ENCODE data around the gene CAPS2.

CAPS2 gene

GRCh38 chr12:75329918-75330826 is at the start of gene CAPS2:
Gene CAPS2 (minus strand): TSS chr12:75330324. CDS start chr12:75326498, 3,826 bp downstream.
- Mint-ChIP-seq H3K27me3 (ENCODE audit: low read depth) (peaks cover 6% of the 10 kb centered on the region), H3K27ac (peak within 1 kb of the TSS; percentile 69 to 96 (median 84)), H3K9me3 (no peaks in the 10 kb centered on the region), H3K36me3 (ENCODE audit: low read depth) (no peaks in the 10 kb centered on the region), H3K4me3 (peak within 1 kb of the TSS; percentile 93 to 95 (median 94)), H3K4me1 (peaks cover 11% of the 10 kb centered on the region)
- no peak for TF ChIP-seq CTCF (IDR thresholded peaks at IDR 0.05; ENCODE audit: unreplicated experiment in 3 of 3)

- no peak for TF ChIP-seq CTCF (IDR thresholded peaks at IDR 0.05; ENCODE audit: unreplicated experiment in 3 of 3)
- Mint-ChIP-seq H3K36me3 (ENCODE audit: low read depth) (no peaks in the 10 kb centered on the region), H3K27ac (no peak overlapping the region), H3K4me3 (no peak overlapping the region), H3K27me3 (ENCODE audit: low read depth) (no peaks in the 10 kb centered on the region), H3K9me3 (peaks cover 5% of the 10 kb centered on the region), H3K4me1 (no peaks in the 10 kb centered on the region)
Observed at GRCh38 chr12:75378354-75378753, 48.2 kb upstream of the CAPS2 start.

- no peaks in the 10 kb centered on the region for H3K36me3 Mint-ChIP-seq (ENCODE audit: low read depth)
- H3K27me3 Mint-ChIP-seq (ENCODE audit: low read depth), result no peaks in the 10 kb centered on the region
- no peak for TF ChIP-seq CTCF (IDR thresholded peaks at IDR 0.05; ENCODE audit: unreplicated experiment in 3 of 3)
Observed at GRCh38 chr12:75374971-75375370, 44.8 kb upstream of the CAPS2 start.

GRCh38 chr12:75366629-75367028 is 36.5 kb upstream of the CAPS2 start:
- H3K36me3 Mint-ChIP-seq (ENCODE audit: low read depth), result no peaks in the 10 kb centered on the region
- H3K4me3 Mint-ChIP-seq, result no peak overlapping the region
- peak overlapping the region in 1 of 3 experiments; percentile 0 for H3K27ac Mint-ChIP-seq
- no peaks in the 10 kb centered on the region for H3K27me3 Mint-ChIP-seq (ENCODE audit: low read depth)
- no peak for TF ChIP-seq CTCF (IDR thresholded peaks at IDR 0.05; ENCODE audit: unreplicated experiment in 3 of 3)
- no peaks in the 10 kb centered on the region for H3K4me1 Mint-ChIP-seq
- H3K9me3 Mint-ChIP-seq, result no peaks in the 10 kb centered on the region

More at GRCh38 chr12:75374971-75375370, 44.8 kb upstream of the CAPS2 start:
- Mint-ChIP-seq H3K4me1 (no peaks in the 10 kb centered on the region), H3K4me3 (no peak overlapping the region), H3K27ac (no peak overlapping the region), H3K9me3 (peaks cover 7% of the 10 kb centered on the region)

- H3K27me3 Mint-ChIP-seq (ENCODE audit: low read depth), result no peaks in the 10 kb centered on the region
- H3K4me3 Mint-ChIP-seq, result no peak overlapping the region
- TF ChIP-seq CTCF (IDR thresholded peaks at IDR 0.05; ENCODE audit: unreplicated experiment in 3 of 3), result no peak
- no peaks in the 10 kb centered on the region for H3K4me1 Mint-ChIP-seq
- H3K27ac Mint-ChIP-seq, result no peak overlapping the region
- H3K36me3 Mint-ChIP-seq (ENCODE audit: low read depth), result no peaks in the 10 kb centered on the region
- H3K9me3 Mint-ChIP-seq, result no peaks in the 10 kb centered on the region
Observed at GRCh38 chr12:75364919-75365318, 34.8 kb upstream of the CAPS2 start.

GRCh38 chr12:75361408-75361807 is 31.3 kb upstream of the CAPS2 start:
- TF ChIP-seq CTCF (IDR thresholded peaks at IDR 0.05; ENCODE audit: unreplicated experiment in 3 of 3), result no peak
- H3K4me3 Mint-ChIP-seq, result no peak overlapping the region

More at GRCh38 chr12:75361408-75361807, 31.3 kb upstream of the CAPS2 start:
- no peaks in the 10 kb centered on the region for H3K36me3 Mint-ChIP-seq (ENCODE audit: low read depth)
- H3K27ac Mint-ChIP-seq, result no peak overlapping the region
- H3K4me1 Mint-ChIP-seq, result no peaks in the 10 kb centered on the region
- no peaks in the 10 kb centered on the region for H3K9me3 Mint-ChIP-seq
- no peaks in the 10 kb centered on the region for H3K27me3 Mint-ChIP-seq (ENCODE audit: low read depth)

Data from nephron (organoid).